GM12874 (cell line): ENCODE data around the gene TYMP.

Source experiments
- CTCF ChIP-seq: IDR thresholded peaks from 2 replicates; pipeline ENCODE4 v1.5.1; 2011; ENCODE audit warnings: low read depth, mild to moderate bottlenecking, control low read depth, low read length, moderate library complexity; ENCODE audit not compliant: insufficient read depth

TYMP gene

GRCh38 chr22:50505776-50506610, 23.8 kb downstream of the TYMP start:
- no peak for TF ChIP-seq CTCF

- no peak for TF ChIP-seq CTCF
Measured at GRCh38 chr22:50505276-50505775, 24.5 kb downstream of the TYMP start.

- no peak for TF ChIP-seq CTCF
Measured at GRCh38 chr22:50504369-50505211, 25.2 kb downstream of the TYMP start.

- no peak for TF ChIP-seq CTCF
Measured at GRCh38 chr22:50503475-50504145, 26.2 kb downstream of the TYMP start.

- no peak for TF ChIP-seq CTCF
Measured at GRCh38 chr22:50502628-50503474, 27.0 kb downstream of the TYMP start.

- TF ChIP-seq CTCF, result no peak
Measured at GRCh38 chr22:50502096-50502495, 27.7 kb downstream of the TYMP start.
